HCT116 (cell line): ENCODE data around the gene DOK6. TPM values are rescaled to one million over a fixed set of nuclear protein-coding genes. Genes with fewer than 3 reads are reported as not detected.

Experiments
- ATAC-seq: fragments of 200-7000 bp; cut with Tn5 transposase; 2 replicates; pipeline ENCODE4 v1.9.1; 2020; ENCODE audit warnings: mild to moderate bottlenecking, moderate library complexity
- BruUV-seq: library from RNA; stranded (reverse); fragments of 400-500 nt; replicated peaks from 2 replicates; lab custom pipeline; 2021; lab: Mats Ljungman, UMichigan
- CTCF ChIA-PET: fragments of 300-600 bp; sonication (Branson Sonifier 250); formaldehyde crosslinking; loops from one replicate; lab custom pipeline; 2021; ENCODE audit warnings: antibody characterized with exemption; lab: Charles Lee
- POLR2A ChIA-PET: fragments of 300-600, 350-600 bp; sonication (Branson Sonifier 250); formaldehyde crosslinking; loops from one replicate; lab custom pipeline; 2021; ENCODE audit warnings: antibody characterized with exemption; lab: Charles Lee
- RAD21 ChIA-PET, 2 experiments: fragments of 300-600 bp; sonication (Branson Sonifier 250); formaldehyde crosslinking; loops; one replicate each; lab custom pipeline; 2023; ENCODE audit warnings: low total read pairs in 2 of 2; ENCODE audit not compliant: uncharacterized antibody in 2 of 2, unreplicated experiment in 2 of 2, low non-redundant PET in 1 of 2; lab: Charles Lee
- DNase-seq: peaks from one replicate; pipeline ENCODE4 v3.0.0-alpha.2; 2010; ENCODE audit warnings: low read depth, low spot score
- H2AFZ ChIP-seq: fragments of 200-600 bp; shearing (Covaris generic), sonication (generic); 2 replicates; pipeline ENCODE4 v1.6.1; 2017; ENCODE audit warnings: low read depth, mixed run types, mixed read lengths, antibody characterized with exemption, low read length; ENCODE audit not compliant: poor library complexity, severe bottlenecking
- H3K27ac ChIP-seq: 2 replicates; pipeline ENCODE4 v1.5.1; 2012; ENCODE audit warnings: low read depth, low read length
- H3K27me3 ChIP-seq: fragments of 200-600 bp; sonication (generic); 2 replicates; pipeline ENCODE4 v1.6.1; 2016; ENCODE audit warnings: mixed run types, low read length, mixed read lengths; ENCODE audit not compliant: insufficient read depth
- H3K36me3 ChIP-seq, 2 experiments: fragments of 200-500 bp in 1 of 2; fragments of 200-600 bp in 1 of 2; sonication (Bioruptor generic) in 1 of 2; sonication (generic) in 1 of 2; 2 replicates each; pipeline versions ENCODE4 v1.5.1 to v1.6.1; 2014 to 2016; ENCODE audit warnings: low read length in 2 of 2, inconsistent platforms in 1 of 2, mixed read lengths in 1 of 2, mixed run types in 1 of 2; ENCODE audit not compliant: insufficient read depth in 2 of 2, control insufficient read depth in 1 of 2
- H3K4me1 ChIP-seq, 2 experiments: fragments of 200-600 bp in 1 of 2; sonication (generic) in 1 of 2; 2 replicates each; pipeline versions ENCODE4 v1.5.1 to v1.6.1; 2012 to 2017; ENCODE audit warnings: low read length in 2 of 2, inconsistent platforms in 1 of 2, mild to moderate bottlenecking in 1 of 2, mixed read lengths in 1 of 2, mixed run types in 1 of 2, moderate library complexity in 1 of 2; ENCODE audit not compliant: insufficient read depth in 2 of 2, control insufficient read depth in 1 of 2
- H3K4me2 ChIP-seq: fragments of 200-600 bp; sonication (generic); 2 replicates; pipeline ENCODE4 v1.6.1; 2017; ENCODE audit warnings: mixed run types, low read length, mixed read lengths
- H3K4me3 ChIP-seq, 2 experiments: fragments of 200-600 bp in 1 of 2; sonication (generic) in 1 of 2; replicated peaks in 1 of 2; 2 replicates each; pipeline ENCODE4 v1.5.1; 2011 to 2016; ENCODE audit warnings: low read length in 2 of 2, control low read depth in 1 of 2, low read depth in 1 of 2, mild to moderate bottlenecking in 1 of 2, mixed read lengths in 1 of 2, mixed run types in 1 of 2
- H3K79me2 ChIP-seq: fragments of 200-600 bp; sonication (generic); 2 replicates; pipeline ENCODE4 v1.6.1; 2017; ENCODE audit warnings: mild to moderate bottlenecking, mixed run types, low read length, moderate library complexity, mixed read lengths; ENCODE audit not compliant: insufficient read depth
- H3K9ac ChIP-seq: fragments of 200-600 bp; sonication (generic); 2 replicates; pipeline ENCODE4 v1.6.1; 2016; ENCODE audit warnings: low read length, mixed read lengths
- H3K9me2 ChIP-seq: fragments of 200-600 bp; sonication (generic), shearing (Covaris generic); 2 replicates; pipeline ENCODE4 v1.6.1; 2017; ENCODE audit warnings: mixed run types, mild to moderate bottlenecking, moderate library complexity; ENCODE audit not compliant: insufficient read depth
- H3K9me3 ChIP-seq, 2 experiments: fragments of 200-500 bp in 1 of 2; fragments of 200-600 bp in 1 of 2; sonication (Bioruptor generic) in 1 of 2; sonication (generic) in 1 of 2; 2 replicates each; pipeline ENCODE4 v1.6.1; 2014 to 2017; ENCODE audit warnings: low read length in 2 of 2, mixed read lengths in 2 of 2, inconsistent platforms in 1 of 2, low read depth in 1 of 2, mild to moderate bottlenecking in 1 of 2, mixed run types in 1 of 2, moderate library complexity in 1 of 2; ENCODE audit not compliant: control insufficient read depth in 1 of 2, insufficient read depth in 1 of 2
- H4K20me1 ChIP-seq: fragments of 200-600 bp; sonication (generic), shearing (Covaris generic); 2 replicates; pipeline ENCODE4 v1.6.1; 2017; ENCODE audit warnings: mixed run types, mild to moderate bottlenecking, moderate library complexity; ENCODE audit not compliant: insufficient read depth
- CBX3 ChIP-seq: IDR thresholded peaks from 2 replicates; pipeline ENCODE4 v1.6.1; 2012; ENCODE audit warnings: low read depth
- EGR1 ChIP-seq: IDR thresholded peaks from 2 replicates; pipeline ENCODE4 v1.6.1; 2012; ENCODE audit warnings: low read depth
- EZH2phosphoT487 ChIP-seq: fragments of 200-600 bp; IDR thresholded peaks from 2 replicates; pipeline ENCODE4 v1.6.1; 2018; ENCODE audit warnings: antibody characterized with exemption, borderline replicate concordance
- POLR2A ChIP-seq: IDR thresholded peaks from 2 replicates; pipeline ENCODE4 v1.7.0; 2011; ENCODE audit warnings: borderline replicate concordance; ENCODE audit not compliant: insufficient read depth, insufficient read length; ENCODE audit errors: extremely low read depth
- POLR2AphosphoS5 ChIP-seq: IDR thresholded peaks from 2 replicates; pipeline ENCODE4 v1.6.1; 2011; ENCODE audit warnings: mild to moderate bottlenecking, low read depth, low read length, moderate library complexity
- RAD21 ChIP-seq: IDR thresholded peaks from 2 replicates; pipeline ENCODE4 v1.6.1; 2012; ENCODE audit warnings: low read depth, mild to moderate bottlenecking
- SIN3A ChIP-seq: IDR thresholded peaks from 2 replicates; pipeline ENCODE4 v1.6.1; 2012; ENCODE audit warnings: low read depth
- SP1 ChIP-seq: IDR thresholded peaks from 2 replicates; pipeline ENCODE4 v1.6.1; 2012; ENCODE audit warnings: low read depth
- ZFX ChIP-seq: fragments of 450-650 bp; IDR thresholded peaks from 2 replicates; pipeline ENCODE4 v1.6.1; 2017
- intact Hi-C: fragments of 100-400 bp; cut with micrococcal nuclease; formaldehyde crosslinking; loops from 2 replicates; pipeline ENCODE4 v1.10.0; 2022
- total RNA-seq: library from RNA; stranded (reverse); gene quantifications from one replicate; pipeline ENCODE4 v1.2.1, GENCODE V29; 2021; ENCODE audit not compliant: unreplicated experiment
- TF ChIP-seq, protein P1 (sequence below): IDR thresholded peaks from 2 replicates; pipeline ENCODE4 v1.6.1; 2011; ENCODE audit warnings: mild to moderate bottlenecking, low read length, moderate library complexity; ENCODE audit not compliant: insufficient replicate concordance; ENCODE audit errors: extremely low read depth
- TF ChIP-seq, protein P2 (sequence below): IDR thresholded peaks from 2 replicates; pipeline ENCODE4 v1.6.1; 2012

Gene DOK6
- total RNA-seq, 1 experiment from 2014 or later, result not detected

- no peak for TF ChIP-seq SIN3A
- TF ChIP-seq, protein P1, sequence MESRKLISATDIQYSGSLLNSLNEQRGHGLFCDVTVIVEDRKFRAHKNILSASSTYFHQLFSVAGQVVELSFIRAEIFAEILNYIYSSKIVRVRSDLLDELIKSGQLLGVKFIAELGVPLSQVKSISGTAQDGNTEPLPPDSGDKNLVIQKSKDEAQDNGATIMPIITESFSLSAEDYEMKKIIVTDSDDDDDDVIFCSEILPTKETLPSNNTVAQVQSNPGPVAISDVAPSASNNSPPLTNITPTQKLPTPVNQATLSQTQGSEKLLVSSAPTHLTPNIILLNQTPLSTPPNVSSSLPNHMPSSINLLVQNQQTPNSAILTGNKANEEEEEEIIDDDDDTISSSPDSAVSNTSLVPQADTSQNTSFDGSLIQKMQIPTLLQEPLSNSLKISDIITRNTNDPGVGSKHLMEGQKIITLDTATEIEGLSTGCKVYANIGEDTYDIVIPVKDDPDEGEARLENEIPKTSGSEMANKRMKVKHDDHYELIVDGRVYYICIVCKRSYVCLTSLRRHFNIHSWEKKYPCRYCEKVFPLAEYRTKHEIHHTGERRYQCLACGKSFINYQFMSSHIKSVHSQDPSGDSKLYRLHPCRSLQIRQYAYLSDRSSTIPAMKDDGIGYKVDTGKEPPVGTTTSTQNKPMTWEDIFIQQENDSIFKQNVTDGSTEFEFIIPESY, result no peak
- no peak for TF ChIP-seq POLR2A
- no peak for TF ChIP-seq ZFX
- TF ChIP-seq, protein P2, sequence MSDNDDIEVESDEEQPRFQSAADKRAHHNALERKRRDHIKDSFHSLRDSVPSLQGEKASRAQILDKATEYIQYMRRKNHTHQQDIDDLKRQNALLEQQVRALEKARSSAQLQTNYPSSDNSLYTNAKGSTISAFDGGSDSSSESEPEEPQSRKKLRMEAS, result no peak
- no peak for TF ChIP-seq EZH2phosphoT487
- TF ChIP-seq RAD21, result no peak
- no peak for TF ChIP-seq SP1
- TF ChIP-seq CBX3, result no peak
- TF ChIP-seq, all 23 proteins: peak for 0
Measured at GRCh38 chr18:69483574-69483973, 82.9 kb downstream of the DOK6 start (continued).

- H3K4me2 ChIP-seq, result no peak overlapping the region
- H3K27me3 ChIP-seq, result no peaks in the 10 kb centered on the region
- H3K36me3 ChIP-seq, result no peaks in the 10 kb centered on the region
- no peak for TF ChIP-seq POLR2AphosphoS5
- TF ChIP-seq SP1, result no peak
- no peak for TF ChIP-seq RAD21
- TF ChIP-seq EGR1, result no peak
- H3K9ac ChIP-seq, result no peak overlapping the region
- no peaks in the 10 kb centered on the region for H3K4me1 ChIP-seq
- DNase-seq, result no peak
- H3K4me3 ChIP-seq, result no peak overlapping the region
- no peaks in the 10 kb centered on the region for H3K9me3 ChIP-seq
- H4K20me1 ChIP-seq, result no peaks in the 10 kb centered on the region
- H2AFZ ChIP-seq, result no peak overlapping the region
- ATAC-seq, result no peak
- H3K27ac ChIP-seq, result no peak overlapping the region
- ChIA-PET POLR2A (no interaction called here), CTCF (no interaction called here), RAD21 (no interaction called here)
- H3K79me2 ChIP-seq, result no peaks in the 10 kb centered on the region
- intact Hi-C loops, result no loop called here
- no peaks in the 10 kb centered on the region for H3K9me2 ChIP-seq
- BruUV-seq, result no TSS peak
Measured at GRCh38 chr18:69484699-69485396, 84.2 kb downstream of the DOK6 start.
